DND-41 (cell line): ENCODE measurements around the gene NPB.

ENCODE experiments used
- ATAC-seq: fragments of 200-7000 bp; cut with Tn5 transposase; 3 replicates; pipeline ENCODE4 v1.9.1; 2021; ENCODE audit warnings: low read depth; ENCODE audit not compliant: insufficient read depth
- DNase-seq: peaks from one replicate; pipeline ENCODE4 v3.0.0-alpha.2; 2020
- H2AFZ ChIP-seq: 2 replicates; pipeline ENCODE4 v1.6.0; 2012; ENCODE audit warnings: low read depth, low read length
- H3K27ac ChIP-seq: 2 replicates; pipeline ENCODE4 v1.5.1; 2012; ENCODE audit warnings: low read length, inconsistent platforms
- H3K27me3 ChIP-seq: fragments of 200-600 bp; sonication (generic); 2 replicates; pipeline ENCODE4 v1.6.0; 2012; ENCODE audit warnings: low read length, mild to moderate bottlenecking, inconsistent platforms; ENCODE audit not compliant: insufficient read depth, poor library complexity
- H3K36me3 ChIP-seq: 2 replicates; pipeline ENCODE4 v1.5.1; 2012; ENCODE audit warnings: low read length, inconsistent platforms; ENCODE audit not compliant: insufficient read depth
- H3K4me1 ChIP-seq: 2 replicates; pipeline ENCODE4 v1.5.1; 2012; ENCODE audit warnings: mild to moderate bottlenecking, low read length; ENCODE audit not compliant: insufficient read depth
- H3K4me2 ChIP-seq: 2 replicates; pipeline ENCODE4 v1.6.0; 2012; ENCODE audit warnings: mild to moderate bottlenecking, moderate library complexity, low read length, inconsistent platforms; ENCODE audit not compliant: insufficient read depth
- H3K4me3 ChIP-seq, 2 experiments: fragments of 200-600 bp in 1 of 2; shearing (Covaris generic) in 1 of 2; 2 replicates each; pipeline ENCODE4 v1.5.1; 2012 to 2016; ENCODE audit warnings: inconsistent platforms in 2 of 2, low read length in 2 of 2, mild to moderate bottlenecking in 2 of 2, low read depth in 1 of 2, moderate library complexity in 1 of 2
- H3K79me2 ChIP-seq: 2 replicates; pipeline ENCODE4 v1.6.0; 2012; ENCODE audit warnings: low read length, inconsistent platforms; ENCODE audit not compliant: insufficient read depth
- H3K9ac ChIP-seq: 2 replicates; pipeline ENCODE4 v1.6.0; 2012; ENCODE audit warnings: low read depth, mild to moderate bottlenecking, inconsistent platforms, low read length, moderate library complexity
- H3K9me3 ChIP-seq: 2 replicates; pipeline ENCODE4 v1.5.1; 2012; ENCODE audit warnings: low read length, moderate library complexity, mild to moderate bottlenecking, inconsistent platforms; ENCODE audit not compliant: insufficient read depth, severe bottlenecking
- H4K20me1 ChIP-seq: 2 replicates; pipeline ENCODE4 v1.6.0; 2012; ENCODE audit warnings: low read length; ENCODE audit not compliant: insufficient read depth
- CTCF ChIP-seq: IDR thresholded peaks from 2 replicates; pipeline ENCODE4 v1.5.1; 2012; ENCODE audit warnings: borderline replicate concordance, low read length, moderate library complexity, mild to moderate bottlenecking; ENCODE audit not compliant: poor library complexity, severe bottlenecking; ENCODE audit errors: extremely low read depth
- EZH2 ChIP-seq: IDR thresholded peaks from 3 replicates; pipeline ENCODE4 v1.6.1; 2012; ENCODE audit warnings: borderline replicate concordance, low read depth, mild to moderate bottlenecking, moderate library complexity, low read length, inconsistent platforms; ENCODE audit not compliant: severe bottlenecking

The NPB gene

DNA sequence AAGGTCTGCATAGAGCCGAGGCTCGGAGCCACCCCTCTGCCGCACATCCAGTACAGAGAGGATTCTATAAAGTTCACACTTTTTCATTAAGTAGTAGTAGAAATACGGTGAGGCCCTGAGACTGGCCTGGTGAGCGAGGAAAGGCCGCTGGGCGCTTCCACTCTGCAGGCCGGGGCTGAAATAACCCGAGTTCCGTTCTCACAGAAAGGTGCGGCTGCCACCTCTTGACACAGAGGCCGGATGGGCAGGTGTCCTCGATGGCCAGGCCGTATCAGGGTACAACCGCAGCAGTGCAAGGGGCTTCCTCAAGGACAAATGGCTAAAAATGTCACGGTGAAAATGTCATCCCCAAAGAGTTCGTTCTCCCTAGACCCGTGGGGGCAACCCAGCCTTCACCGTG lies 9.9 kb downstream of the NPB start:
- ATAC-seq (no peak), DNase-seq (no peak)
- Histone ChIP-seq H4K20me1 (peaks cover 71% of the 10 kb centered on the region), H3K4me3 (no peak overlapping the region), H3K79me2 (peaks cover 37% of the 10 kb centered on the region), H3K27ac (no peak overlapping the region), H3K4me1 (peaks cover 37% of the 10 kb centered on the region), H2AFZ (no peak overlapping the region), H3K36me3 (peaks cover 74% of the 10 kb centered on the region), H3K9me3 (no peaks in the 10 kb centered on the region), H3K27me3 (no peaks in the 10 kb centered on the region), H3K9ac (no peak overlapping the region), H3K4me2 (peak overlapping the region; percentile 62)
- TF ChIP-seq EZH2 (no peak), CTCF (no peak)

- no peak overlapping the region for H3K9ac ChIP-seq
- peaks cover 67% of the 10 kb centered on the region for H4K20me1 ChIP-seq
- ATAC-seq = no peak
These were observed 10.6 kb downstream of the NPB start for GRCh38 chr17:81912441-81913309.

GRCh38 chr17:81913394-81914102 lies 11.5 kb downstream of the NPB start:
- Histone ChIP-seq H4K20me1 (peaks cover 60% of the 10 kb centered on the region), H3K27me3 (no peaks in the 10 kb centered on the region), H3K27ac (no peak overlapping the region), H3K4me3 (no peak overlapping the region), H3K9me3 (no peaks in the 10 kb centered on the region), H3K79me2 (peaks cover 47% of the 10 kb centered on the region), H3K36me3 (peaks cover 62% of the 10 kb centered on the region), H3K9ac (no peak overlapping the region), H3K4me1 (peaks cover 48% of the 10 kb centered on the region), H3K4me2 (no peak overlapping the region), H2AFZ (no peak overlapping the region)
- no peak for TF ChIP-seq EZH2
- TF ChIP-seq CTCF = no peak
- no peak for ATAC-seq
- no peak for DNase-seq

More at GRCh38 chr17:81912441-81913309, 10.6 kb downstream of the NPB start:
- DNase-seq = no peak
- Histone ChIP-seq H3K9me3 (no peaks in the 10 kb centered on the region), H3K4me1 (peaks cover 43% of the 10 kb centered on the region), H3K27ac (no peak overlapping the region), H3K27me3 (no peaks in the 10 kb centered on the region), H3K4me2 (no peak overlapping the region), H2AFZ (no peak overlapping the region), H3K36me3 (peaks cover 69% of the 10 kb centered on the region), H3K79me2 (peaks cover 44% of the 10 kb centered on the region), H3K4me3 (no peak overlapping the region)
- TF ChIP-seq EZH2 = no peak
- no peak for TF ChIP-seq CTCF
